Smooth muscle cell (in vitro differentiated cells): ENCODE results near the gene CEP112. TPM values are rescaled to one million over a fixed set of nuclear protein-coding genes. Genes with fewer than 3 reads are reported as not detected.

Experiments
- DNase-seq: peaks from one replicate; lab custom pipeline; 2025; ENCODE audit not compliant: unreplicated experiment; lab: John Stamatoyannopoulos, UW
- H2AFZ ChIP-seq: fragments of 200-600 bp; sonication (generic); 2 replicates; pipeline ENCODE4 v1.6.0; 2016; ENCODE audit warnings: antibody characterized with exemption, low read depth, mild to moderate bottlenecking
- H3F3A ChIP-seq: fragments of 200-600 bp; sonication (generic); 2 replicates; pipeline ENCODE4 v1.6.0; 2017; ENCODE audit warnings: antibody characterized with exemption, low read depth
- H3K27ac ChIP-seq: fragments of 200-600 bp; sonication (generic); 2 replicates; pipeline ENCODE4 v1.5.1; 2016; ENCODE audit warnings: low read depth, mild to moderate bottlenecking
- H3K27me3 ChIP-seq: fragments of 200-600 bp; sonication (generic); 2 replicates; pipeline ENCODE4 v1.6.1; 2016; ENCODE audit warnings: low read depth, mild to moderate bottlenecking
- H3K36me3 ChIP-seq: fragments of 200-600 bp; sonication (generic); 2 replicates; pipeline ENCODE4 v1.5.1; 2016; ENCODE audit warnings: low read depth
- H3K4me1 ChIP-seq: fragments of 200-600 bp; sonication (generic); 2 replicates; pipeline ENCODE4 v1.5.1; 2016; ENCODE audit warnings: low read depth
- H3K4me2 ChIP-seq: fragments of 200-600 bp; sonication (generic); 2 replicates; pipeline ENCODE4 v1.6.0; 2016; ENCODE audit warnings: mild to moderate bottlenecking
- H3K4me3 ChIP-seq: fragments of 200-600 bp; sonication (generic); 2 replicates; pipeline ENCODE4 v1.5.1; 2016; ENCODE audit warnings: mild to moderate bottlenecking
- H3K79me2 ChIP-seq: fragments of 200-600 bp; sonication (generic); 2 replicates; pipeline ENCODE4 v1.6.0; 2016; ENCODE audit warnings: low read depth, mild to moderate bottlenecking
- H3K9ac ChIP-seq: fragments of 200-600 bp; sonication (generic); 2 replicates; pipeline ENCODE4 v1.6.0; 2016; ENCODE audit warnings: low read depth
- H3K9me3 ChIP-seq: fragments of 200-600 bp; sonication (generic); replicated peaks from 2 replicates; pipeline ENCODE4 v1.5.1; 2016; ENCODE audit warnings: low read depth
- H4K20me1 ChIP-seq: fragments of 200-600 bp; sonication (generic); 2 replicates; pipeline ENCODE4 v1.6.0; 2016; ENCODE audit warnings: low read depth
- CTCF ChIP-seq: fragments of 200-600 bp; sonication (generic); IDR thresholded peaks from 2 replicates; pipeline ENCODE4 v1.5.1; 2017; ENCODE audit warnings: borderline replicate concordance, mild to moderate bottlenecking, antibody characterized with exemption; ENCODE audit not compliant: insufficient read depth, poor library complexity, severe bottlenecking
- WGBS: methylation state at CpG from one replicate; pipeline ENCODE4 v1.1.7; 2016; ENCODE audit warnings: low lambda C conversion rate; 5-methylcytosine and 5-hydroxymethylcytosine counted together
- polyA plus RNA-seq: library from polyadenylated mRNA; unstranded; fragments of >200 nt; fragmentation: Nextera tagmentation; extraction: Ambion mirVana; gene quantifications from 2 replicates; pipeline ENCODE4 v1.2.1, GENCODE V29; 2016
- total RNA-seq: library from RNA; depleted of rRNA; stranded (reverse); fragments of >200 nt; gene quantifications from 2 replicates; pipeline ENCODE4 v1.2.3, GENCODE V29; 2014

CEP112 gene
- total and polyA plus RNA-seq, 2 experiments from 2014 or later, result 8.3 to 9.9 TPM

- Histone ChIP-seq H3K27me3 (no peaks in the 10 kb centered on the region), H3K4me3 (no peak overlapping the region), H4K20me1 (no peaks in the 10 kb centered on the region), H3K4me1 (peaks cover 7% of the 10 kb centered on the region), H2AFZ (no peak overlapping the region), H3K36me3 (no peaks in the 10 kb centered on the region), H3K79me2 (no peaks in the 10 kb centered on the region), H3K9ac (no peak overlapping the region), H3F3A (peaks cover 3% of the 10 kb centered on the region), H3K27ac (peak overlapping the region; percentile 32), H3K4me2 (peak overlapping the region; percentile 52), H3K9me3 (no peaks in the 10 kb centered on the region)
- no peak for TF ChIP-seq CTCF
- no peak for DNase-seq
- WGBS, result 8% methylated on average over 2 of the region's 2 CpGs
Measured at GRCh38 chr17:65750631-65751115, 441.3 kb downstream of the CEP112 start.

GRCh38 chr17:65750166-65750565, 441.8 kb downstream of the CEP112 start:
- H3K9ac ChIP-seq, result no peak overlapping the region
- no peaks in the 10 kb centered on the region for H3K36me3 ChIP-seq
- peak overlapping the region; percentile 52 for H3K4me2 ChIP-seq
- H3K4me3 ChIP-seq, result no peak overlapping the region
- TF ChIP-seq CTCF, result no peak
- peak overlapping the region; percentile 32 for H3K27ac ChIP-seq
- no peaks in the 10 kb centered on the region for H4K20me1 ChIP-seq
- DNase-seq, result no peak
- H3K9me3 ChIP-seq, result no peaks in the 10 kb centered on the region
- WGBS, result 100% methylated on average over 1 of the region's 1 CpG
- H3F3A ChIP-seq, result peaks cover 3% of the 10 kb centered on the region
- no peak overlapping the region for H2AFZ ChIP-seq
- peaks cover 7% of the 10 kb centered on the region for H3K4me1 ChIP-seq
- no peaks in the 10 kb centered on the region for H3K27me3 ChIP-seq
- no peaks in the 10 kb centered on the region for H3K79me2 ChIP-seq

DNA sequence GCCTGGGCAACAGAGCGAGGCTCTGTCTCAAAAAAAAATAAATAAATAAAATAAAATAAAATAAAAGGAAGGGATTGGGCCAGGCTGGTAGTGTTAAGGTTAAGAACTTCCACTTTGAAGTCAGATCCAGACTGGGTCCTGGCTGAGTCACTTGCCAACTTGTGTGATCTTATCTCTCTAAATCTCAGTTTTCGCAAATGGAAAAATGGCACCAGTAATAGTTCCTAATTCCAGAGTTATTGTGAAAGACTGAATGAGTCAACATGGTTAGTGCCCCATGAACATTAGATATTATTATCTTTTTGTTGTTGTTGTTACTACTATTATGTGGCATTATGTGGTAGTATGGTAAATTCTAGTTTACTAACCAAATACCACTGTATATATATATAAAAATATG, 442.5 kb downstream of the CEP112 start:
- peaks cover 7% of the 10 kb centered on the region for H3K4me1 ChIP-seq

More for the DNA sequence above, 442.5 kb downstream of the CEP112 start:
- Histone ChIP-seq H2AFZ (no peak overlapping the region), H3K27me3 (no peaks in the 10 kb centered on the region), H3K9me3 (no peaks in the 10 kb centered on the region), H3K4me2 (no peak overlapping the region), H3K27ac (peak overlapping the region; percentile 32), H3K36me3 (no peaks in the 10 kb centered on the region), H3K9ac (no peak overlapping the region), H3K79me2 (no peaks in the 10 kb centered on the region), H3F3A (peaks cover 3% of the 10 kb centered on the region), H3K4me3 (no peak overlapping the region), H4K20me1 (no peaks in the 10 kb centered on the region)
- WGBS, result 68% methylated on average over 2 of the region's 2 CpGs
- no peak for TF ChIP-seq CTCF
- DNase-seq, result no peak
